ENCODE measurements around the gene CCDC126.

Gene CCDC126

GRCh38 chr7:23586159-23586558 lies 11.0 kb upstream of the CCDC126 start:
- TF ChIP-seq CTCF (conservative IDR thresholded peaks at IDR 0.05; ENCODE audit: low read depth, low read length) = no peak
- Histone ChIP-seq H3K4me3 (IDR thresholded peaks at IDR 0.05; ENCODE audit: insufficient read depth, low read depth, low read length) (no peak overlapping the region), H3K4me1 (ENCODE audit: low read depth, poor library complexity, severe bottlenecking) (no peaks in the 10 kb centered on the region), H3K27me3 (ENCODE audit: insufficient read depth, low read depth) (no peaks in the 10 kb centered on the region), H3K4me2 (no peak overlapping the region), H3K79me2 (ENCODE audit: insufficient read depth, low read depth) (no peaks in the 10 kb centered on the region), H4K20me1 (ENCODE audit: insufficient read depth) (no peaks in the 10 kb centered on the region), H3K9ac (no peak overlapping the region), H3K27ac (no peak overlapping the region), H3K36me3 (ENCODE audit: insufficient read depth) (no peaks in the 10 kb centered on the region), H2AFZ (ENCODE audit: low read depth) (no peak overlapping the region)

GRCh38 chr7:23590529-23590928 lies 6.7 kb upstream of the CCDC126 start:
- H3K27ac ChIP-seq = no peak overlapping the region
- H3K4me2 ChIP-seq = no peak overlapping the region
- TF ChIP-seq CTCF (conservative IDR thresholded peaks at IDR 0.05; ENCODE audit: low read depth, low read length) = no peak
- peaks cover 8% of the 10 kb centered on the region for H3K4me1 ChIP-seq (ENCODE audit: low read depth, poor library complexity, severe bottlenecking)
- H4K20me1 ChIP-seq (ENCODE audit: insufficient read depth) = no peaks in the 10 kb centered on the region
- no peak overlapping the region for H2AFZ ChIP-seq (ENCODE audit: low read depth)
- H3K79me2 ChIP-seq (ENCODE audit: insufficient read depth, low read depth) = no peaks in the 10 kb centered on the region
- H3K4me3 ChIP-seq (IDR thresholded peaks at IDR 0.05; ENCODE audit: insufficient read depth, low read depth, low read length) = no peak overlapping the region
- no peaks in the 10 kb centered on the region for H3K36me3 ChIP-seq (ENCODE audit: insufficient read depth)
- H3K9ac ChIP-seq = no peak overlapping the region
- H3K27me3 ChIP-seq (ENCODE audit: insufficient read depth, low read depth) = no peaks in the 10 kb centered on the region

GRCh38 chr7:23593706-23594105 lies 3.5 kb upstream of the CCDC126 start:
- no peaks in the 10 kb centered on the region for H4K20me1 ChIP-seq (ENCODE audit: insufficient read depth)
- H3K9ac ChIP-seq = no peak overlapping the region
- no peak overlapping the region for H2AFZ ChIP-seq (ENCODE audit: low read depth)
- H3K4me3 ChIP-seq (IDR thresholded peaks at IDR 0.05; ENCODE audit: insufficient read depth, low read depth, low read length) = no peak overlapping the region
- no peak overlapping the region for H3K4me2 ChIP-seq
- H3K27ac ChIP-seq = no peak overlapping the region
- no peaks in the 10 kb centered on the region for H3K79me2 ChIP-seq (ENCODE audit: insufficient read depth, low read depth)
- no peaks in the 10 kb centered on the region for H3K36me3 ChIP-seq (ENCODE audit: insufficient read depth)
- TF ChIP-seq CTCF (conservative IDR thresholded peaks at IDR 0.05; ENCODE audit: low read depth, low read length) = no peak
- H3K27me3 ChIP-seq (ENCODE audit: insufficient read depth, low read depth) = no peaks in the 10 kb centered on the region
- H3K4me1 ChIP-seq (ENCODE audit: low read depth, poor library complexity, severe bottlenecking) = peaks cover 19% of the 10 kb centered on the region

GRCh38 chr7:23594879-23595604 lies 2.1 kb upstream of the CCDC126 start:
- no peaks in the 10 kb centered on the region for H3K27me3 ChIP-seq (ENCODE audit: insufficient read depth, low read depth)
- H3K27ac ChIP-seq = no peak overlapping the region
- peaks cover 26% of the 10 kb centered on the region for H3K4me1 ChIP-seq (ENCODE audit: low read depth, poor library complexity, severe bottlenecking)
- no peaks in the 10 kb centered on the region for H3K36me3 ChIP-seq (ENCODE audit: insufficient read depth)
- H3K4me3 ChIP-seq (IDR thresholded peaks at IDR 0.05; ENCODE audit: insufficient read depth, low read depth, low read length) = no peak overlapping the region
- H4K20me1 ChIP-seq (ENCODE audit: insufficient read depth) = no peaks in the 10 kb centered on the region
- no peak for TF ChIP-seq CTCF (conservative IDR thresholded peaks at IDR 0.05; ENCODE audit: low read depth, low read length)
- no peak overlapping the region for H3K9ac ChIP-seq
- no peak overlapping the region for H3K4me2 ChIP-seq
- H3K79me2 ChIP-seq (ENCODE audit: insufficient read depth, low read depth) = no peaks in the 10 kb centered on the region; the same call in 1 of the 2 replicates
- H2AFZ ChIP-seq (ENCODE audit: low read depth) = peak overlapping the region; percentile 7; the same call in 1 of the 2 replicates

Data from KMS-11 (cell line).